GM15510 (cell line): ENCODE data around the gene SLFN13.

ENCODE experiments used
- POLR2A ChIP-seq: IDR thresholded peaks from 3 replicates; pipeline ENCODE4 v1.6.1; 2011; ENCODE audit warnings: borderline replicate concordance; ENCODE audit not compliant: insufficient read length; ENCODE audit errors: extremely low read depth

The SLFN13 gene, protein sequence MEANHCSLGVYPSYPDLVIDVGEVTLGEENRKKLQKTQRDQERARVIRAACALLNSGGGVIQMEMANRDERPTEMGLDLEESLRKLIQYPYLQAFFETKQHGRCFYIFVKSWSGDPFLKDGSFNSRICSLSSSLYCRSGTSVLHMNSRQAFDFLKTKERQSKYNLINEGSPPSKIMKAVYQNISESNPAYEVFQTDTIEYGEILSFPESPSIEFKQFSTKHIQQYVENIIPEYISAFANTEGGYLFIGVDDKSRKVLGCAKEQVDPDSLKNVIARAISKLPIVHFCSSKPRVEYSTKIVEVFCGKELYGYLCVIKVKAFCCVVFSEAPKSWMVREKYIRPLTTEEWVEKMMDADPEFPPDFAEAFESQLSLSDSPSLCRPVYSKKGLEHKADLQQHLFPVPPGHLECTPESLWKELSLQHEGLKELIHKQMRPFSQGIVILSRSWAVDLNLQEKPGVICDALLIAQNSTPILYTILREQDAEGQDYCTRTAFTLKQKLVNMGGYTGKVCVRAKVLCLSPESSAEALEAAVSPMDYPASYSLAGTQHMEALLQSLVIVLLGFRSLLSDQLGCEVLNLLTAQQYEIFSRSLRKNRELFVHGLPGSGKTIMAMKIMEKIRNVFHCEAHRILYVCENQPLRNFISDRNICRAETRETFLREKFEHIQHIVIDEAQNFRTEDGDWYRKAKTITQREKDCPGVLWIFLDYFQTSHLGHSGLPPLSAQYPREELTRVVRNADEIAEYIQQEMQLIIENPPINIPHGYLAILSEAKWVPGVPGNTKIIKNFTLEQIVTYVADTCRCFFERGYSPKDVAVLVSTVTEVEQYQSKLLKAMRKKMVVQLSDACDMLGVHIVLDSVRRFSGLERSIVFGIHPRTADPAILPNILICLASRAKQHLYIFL

GRCh38 chr17:35448214-35448898 is at the start of gene SLFN13:
Gene SLFN13, minus strand, starts transcription at chr17:35448766. Its CDS starts 3,086 bp downstream, at chr17:35445680.
- peak; percentile 62 for TF ChIP-seq POLR2A

DNA sequence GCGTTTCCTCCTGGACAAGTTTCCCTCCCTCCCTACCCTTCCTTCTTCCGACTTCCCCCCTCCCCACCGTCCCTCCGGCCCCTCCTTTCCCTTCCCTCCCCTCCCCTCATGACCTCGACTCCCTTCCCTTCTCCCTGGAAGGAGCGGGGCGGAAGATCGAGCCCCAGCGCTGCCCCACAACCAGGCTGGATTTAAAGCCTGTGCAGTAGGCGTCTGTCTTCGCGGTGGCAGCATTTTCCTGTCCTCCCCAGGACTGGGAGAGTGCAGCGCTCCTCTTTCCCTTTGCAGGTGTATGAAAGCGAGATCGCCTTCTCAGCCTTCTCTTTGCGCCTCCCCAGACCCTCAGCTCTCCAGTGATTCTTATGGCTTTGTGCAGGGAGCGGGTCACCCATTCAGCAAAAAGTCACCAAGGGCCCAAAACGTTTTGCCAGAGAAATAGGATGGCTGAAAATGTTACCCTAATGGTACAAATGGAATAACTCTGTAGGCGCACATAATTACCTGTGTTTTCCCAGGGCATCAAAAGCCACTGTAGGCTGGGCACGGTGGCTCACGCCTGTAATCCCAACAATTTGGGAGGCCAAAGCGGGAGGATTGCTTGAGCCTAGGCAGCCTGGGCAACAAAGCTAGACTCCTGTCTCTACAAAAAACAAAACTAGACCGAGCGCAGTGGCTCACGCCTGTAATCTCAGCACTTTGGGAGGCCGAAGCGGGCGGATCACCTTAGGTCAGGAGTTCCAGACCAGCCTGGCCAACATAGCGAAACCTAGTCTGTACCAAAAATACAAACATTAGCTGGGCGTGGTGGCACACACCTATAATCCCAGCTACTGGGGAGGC is 48.1 kb upstream of the SLFN13 start:
- TF ChIP-seq POLR2A: no peak

- no peak for TF ChIP-seq POLR2A
These were observed 44.5 kb upstream of the SLFN13 start for GRCh38 chr17:35493040-35493439.

- no peak for TF ChIP-seq POLR2A
These were observed 42.9 kb upstream of the SLFN13 start for GRCh38 chr17:35491417-35491816.

DNA sequence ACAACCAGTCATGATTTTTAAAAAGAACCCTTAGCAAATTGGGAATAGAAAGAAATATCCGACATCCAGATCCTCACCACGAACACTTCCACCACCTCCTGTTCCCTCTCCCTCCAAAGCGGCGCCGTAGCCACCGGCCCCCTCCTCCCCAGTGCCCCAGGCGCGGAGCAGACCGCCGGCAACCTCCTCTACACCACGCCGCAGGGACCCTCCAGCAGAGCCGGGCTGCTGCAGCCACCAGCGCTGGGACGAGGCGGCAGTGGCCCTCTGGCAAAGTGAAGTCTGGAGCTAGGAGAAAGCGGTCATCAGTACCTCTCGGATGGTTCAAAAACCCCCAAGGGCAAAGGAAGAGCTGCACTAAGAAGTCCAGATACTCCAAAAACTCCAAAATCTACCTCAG is 41.4 kb upstream of the SLFN13 start:
- TF ChIP-seq POLR2A: no peak

GRCh38 chr17:35488991-35489390 is 40.4 kb upstream of the SLFN13 start:
- TF ChIP-seq POLR2A: no peak

- TF ChIP-seq POLR2A: peak; percentile 25
These were observed 38.6 kb upstream of the SLFN13 start for GRCh38 chr17:35486920-35487732.

- TF ChIP-seq POLR2A: no peak
These were observed 30.7 kb upstream of the SLFN13 start for GRCh38 chr17:35479271-35479670.

- no peak for TF ChIP-seq POLR2A
These were observed 28.7 kb upstream of the SLFN13 start for GRCh38 chr17:35477248-35477647.

DNA sequence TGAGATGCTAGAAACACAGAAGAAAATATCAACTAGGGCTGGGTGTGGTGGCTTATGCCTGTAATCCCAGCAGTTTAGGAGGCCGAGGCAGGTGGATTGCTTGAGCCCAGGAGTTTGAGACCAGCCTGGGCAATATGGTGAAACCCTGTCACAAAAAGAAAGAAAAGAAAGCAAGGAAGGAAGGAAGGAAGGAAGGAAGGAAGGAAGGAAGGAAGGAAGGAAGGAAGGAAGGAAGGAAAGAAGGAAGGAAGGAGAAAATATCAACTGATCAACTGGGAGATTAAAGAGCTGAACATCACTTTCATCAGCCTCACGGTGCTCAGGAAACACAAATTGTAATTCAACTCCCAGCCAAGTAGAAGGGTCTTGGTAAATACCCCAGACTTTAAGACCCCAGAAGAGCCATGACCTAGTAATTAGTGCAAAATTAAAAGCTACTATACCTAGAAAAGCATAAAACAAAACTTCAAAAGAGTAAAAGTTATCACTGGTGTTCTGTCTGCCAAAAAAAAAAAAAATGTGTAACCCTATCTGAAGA is 27.8 kb upstream of the SLFN13 start:
- no peak for TF ChIP-seq POLR2A

- no peak for TF ChIP-seq POLR2A
These were observed 19.9 kb upstream of the SLFN13 start for GRCh38 chr17:35468475-35468874.

GRCh38 chr17:35467824-35468223 is 19.3 kb upstream of the SLFN13 start:
- no peak for TF ChIP-seq POLR2A

- TF ChIP-seq POLR2A: peak; percentile 62
These were observed 11.8 kb upstream of the SLFN13 start for GRCh38 chr17:35460354-35460851.
